ENCODE data around the gene BICDL2. TPM values are rescaled to one million over a fixed set of nuclear protein-coding genes. Genes with fewer than 3 reads are reported as not detected.
A peak's percentile ranks its signal among the peaks of the same experiment; 100 is the strongest.

Gene BICDL2
- total RNA-seq, 1 donor from 2014 or later: 24.5 TPM

DNA sequence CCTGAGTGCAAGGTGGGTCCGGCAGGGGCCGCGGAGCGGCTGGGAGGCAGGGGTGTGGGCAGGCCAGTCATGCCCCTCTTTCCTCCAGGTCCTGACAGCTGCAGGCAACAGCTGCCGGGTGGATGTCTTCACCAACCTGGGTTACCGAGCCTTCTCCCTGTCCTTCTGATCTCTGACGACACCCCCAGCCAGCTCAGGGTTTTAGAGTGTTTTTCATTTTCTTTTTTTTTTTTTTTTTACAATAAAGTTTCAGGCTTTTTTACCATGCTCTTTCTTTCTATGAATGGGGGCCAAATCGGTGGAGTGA lies 9.3 kb downstream of the BICDL2 start:
- DNase-seq (ENCODE audit: low read depth) (no peak), FAIRE-seq (no peak)
- Histone ChIP-seq H3K36me3 (ENCODE audit: control insufficient read depth, insufficient read depth, low read length) (peaks cover 21% of the 10 kb centered on the region), H3K4me3 (ENCODE audit: low read depth, low read length) (no peak overlapping the region), H3K27me3 (ENCODE audit: control insufficient read depth, insufficient read depth, low read length) (no peaks in the 10 kb centered on the region)
- TF ChIP-seq CTCF (IDR thresholded peaks at IDR 0.05; ENCODE audit: insufficient read depth, low read length, severe bottlenecking): no peak

- FAIRE-seq: no peak
Observed at GRCh38 chr16:3026609-3027488, 9.9 kb downstream of the BICDL2 start.

GRCh38 chr16:3026003-3026378 lies 10.8 kb downstream of the BICDL2 start:
- H3K27me3 ChIP-seq (ENCODE audit: control insufficient read depth, insufficient read depth, low read length): no peaks in the 10 kb centered on the region
- H3K36me3 ChIP-seq (ENCODE audit: control insufficient read depth, insufficient read depth, low read length): peaks cover 29% of the 10 kb centered on the region
- no peak for FAIRE-seq
- no peak for TF ChIP-seq CTCF (IDR thresholded peaks at IDR 0.05; ENCODE audit: insufficient read depth, low read length, severe bottlenecking)
- no peak for DNase-seq (ENCODE audit: low read depth)
- no peak overlapping the region for H3K4me3 ChIP-seq (ENCODE audit: low read depth, low read length)

More at GRCh38 chr16:3026609-3027488, 9.9 kb downstream of the BICDL2 start:
- peaks cover 23% of the 10 kb centered on the region for H3K36me3 ChIP-seq (ENCODE audit: control insufficient read depth, insufficient read depth, low read length)
- DNase-seq (ENCODE audit: low read depth): no peak
- no peak for TF ChIP-seq CTCF (IDR thresholded peaks at IDR 0.05; ENCODE audit: insufficient read depth, low read length, severe bottlenecking)
- H3K4me3 ChIP-seq (ENCODE audit: low read depth, low read length): no peak overlapping the region
- no peaks in the 10 kb centered on the region for H3K27me3 ChIP-seq (ENCODE audit: control insufficient read depth, insufficient read depth, low read length)

DNA sequence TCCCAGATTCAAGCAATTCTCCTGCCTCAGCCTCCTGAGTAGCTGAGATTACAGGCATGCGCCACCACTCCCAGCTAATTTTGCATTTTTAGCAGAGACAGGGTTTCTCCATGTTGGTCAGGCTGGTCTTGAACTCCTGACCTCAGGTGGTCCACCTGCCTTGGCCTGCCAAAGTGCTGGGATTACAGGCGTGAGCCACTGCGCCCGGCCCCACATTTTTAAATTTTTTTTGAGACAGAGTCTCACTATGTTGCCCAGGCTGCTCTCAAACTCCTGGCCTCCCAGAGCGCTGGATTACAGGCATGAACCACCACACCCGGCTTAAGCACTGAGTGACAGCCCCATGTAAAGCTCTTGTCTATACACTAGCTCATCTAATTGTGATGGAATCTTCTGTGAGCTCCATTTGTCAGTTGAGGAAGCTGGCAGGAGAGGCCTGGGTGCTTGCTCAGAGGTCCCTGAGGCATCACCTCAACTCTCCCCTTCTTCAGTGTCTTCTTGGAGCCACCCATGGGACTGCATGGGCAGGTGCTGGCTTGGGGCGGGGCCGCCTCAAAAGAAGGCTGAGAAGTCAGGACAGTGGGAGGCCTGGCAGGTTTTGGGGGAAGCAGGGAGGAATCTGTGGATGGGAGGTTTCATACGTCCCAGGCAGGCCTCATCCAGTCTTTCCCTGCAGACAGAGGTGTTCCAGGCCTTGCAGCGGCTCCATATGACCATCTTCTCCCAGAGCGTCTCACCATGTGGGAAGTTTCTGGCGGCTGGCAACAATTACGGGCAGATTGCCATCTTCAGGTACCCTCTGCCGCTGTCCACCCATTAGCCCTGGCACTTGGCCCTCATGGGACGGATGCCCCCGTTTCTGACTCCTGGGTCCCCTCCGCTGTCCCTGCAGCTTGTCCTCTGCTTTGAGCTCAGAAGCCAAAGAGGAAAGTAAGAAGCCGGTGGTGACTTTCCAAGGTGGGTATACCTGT lies 11.4 kb downstream of the BICDL2 start:
- Histone ChIP-seq H3K36me3 (ENCODE audit: control insufficient read depth, insufficient read depth, low read length) (peaks cover 29% of the 10 kb centered on the region), H3K27me3 (ENCODE audit: control insufficient read depth, insufficient read depth, low read length) (no peaks in the 10 kb centered on the region), H3K4me3 (ENCODE audit: low read depth, low read length) (no peak overlapping the region)
- DNase-seq (ENCODE audit: low read depth) (no peak), FAIRE-seq (no peak)
- no peak for TF ChIP-seq CTCF (IDR thresholded peaks at IDR 0.05; ENCODE audit: insufficient read depth, low read length, severe bottlenecking)

DNA sequence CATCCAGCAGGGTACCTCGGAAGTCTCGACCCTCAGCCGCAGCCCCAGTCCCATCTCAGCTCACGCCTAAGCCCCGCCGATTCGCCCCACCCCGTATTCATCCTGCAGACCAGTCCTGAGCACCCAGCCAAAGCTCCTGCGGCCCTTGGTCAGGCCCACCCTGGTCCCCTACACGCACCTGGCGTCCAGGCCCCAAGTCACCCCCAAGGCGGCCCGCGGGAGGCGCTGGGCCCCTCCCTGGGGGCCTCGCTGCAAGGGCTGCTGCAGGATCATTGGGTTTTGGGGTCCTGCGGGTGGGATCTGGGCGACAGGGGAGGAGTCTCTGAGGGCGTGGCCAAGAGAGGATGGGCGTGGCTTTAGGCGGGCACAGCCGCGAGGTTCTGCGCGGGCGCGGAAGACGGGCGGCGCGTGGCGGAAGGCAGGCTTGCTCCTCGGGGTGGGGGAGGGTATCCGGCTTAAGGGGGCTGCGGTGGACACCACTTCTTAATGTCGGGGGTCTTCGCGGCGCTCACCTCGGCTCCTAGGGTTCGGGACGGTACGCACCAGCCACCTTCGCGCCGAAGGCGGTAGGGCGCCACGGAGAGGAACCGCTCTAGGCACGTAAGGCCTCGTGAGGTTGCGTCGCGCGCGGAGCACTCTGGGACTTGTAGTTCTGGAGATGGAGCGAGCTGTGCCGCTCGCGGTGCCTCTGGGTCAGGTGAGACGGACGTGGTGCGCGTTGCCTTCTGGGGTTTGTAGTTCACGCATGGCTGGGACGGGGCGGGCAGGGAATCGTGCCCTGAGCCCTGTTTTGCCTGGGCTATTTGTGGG lies 12.9 kb downstream of the BICDL2 start, which contains the start of the genes HCFC1R1 and THOC6:
TSS of gene HCFC1R1 (minus strand) at position 274 of the 810 bp plus-strand sequence. CDS start at position 273, 1 bp downstream.
TSS of gene THOC6 (plus strand) at position 367 of the 810 bp plus-strand sequence. CDS start at position 659, 292 bp downstream.
- TF ChIP-seq CTCF (IDR thresholded peaks at IDR 0.05; ENCODE audit: insufficient read depth, low read length, severe bottlenecking): peak; percentile 7
- Histone ChIP-seq H3K36me3 (ENCODE audit: control insufficient read depth, insufficient read depth, low read length) (peaks cover 27% of the 10 kb centered on the region), H3K27me3 (ENCODE audit: control insufficient read depth, insufficient read depth, low read length) (no peaks in the 10 kb centered on the region), H3K4me3 (ENCODE audit: low read depth, low read length) (peak within 1 kb of the TSS; percentile 52)
- no peak for FAIRE-seq
- peak; percentile 93 for DNase-seq (ENCODE audit: low read depth)

All from bronchial epithelial cell (primary cell).